ENCODE results near the gene ADARB2. TPM values are rescaled to one million over a fixed set of nuclear protein-coding genes. Genes with fewer than 3 reads are reported as not detected.
"Not testable (repeated sequence)": the region's sequence is repeated elsewhere in the genome, so short reads cannot be mapped to it uniquely, and the experiment has no call there.

ADARB2 gene
- total RNA-seq, 1 donor from 2014 or later: under 0.01 TPM

GRCh38 chr10:1539216-1539615 is 198.1 kb downstream of the ADARB2 start:
- Histone ChIP-seq H3K9ac (ENCODE audit: low read depth in 1 of 3, low read length in 3 of 3) (no peak overlapping the region), H3K9me3 (ENCODE audit: control insufficient read depth in 3 of 3, low read length in 3 of 3) (peaks cover 0 to 2% (median 0%) of the 10 kb centered on the region in 3 donors), H3K4me1 (ENCODE audit: control insufficient read depth in 3 of 3, insufficient read depth in 3 of 3, low read length in 3 of 3) (no peaks in the 10 kb centered on the region), H3K27ac (ENCODE audit: low read depth, low read length) (no peak overlapping the region), H3K36me3 (ENCODE audit: control insufficient read depth in 3 of 3, insufficient read depth in 3 of 3, low read length in 3 of 3) (no peaks in the 10 kb centered on the region), H3K4me3 (ENCODE audit: low read length in 3 of 3) (no peak overlapping the region), H3K27me3 (ENCODE audit: control insufficient read depth in 3 of 3, insufficient read depth in 3 of 3, low read length in 3 of 3) (no peaks in the 10 kb centered on the region)

- H3K4me3 ChIP-seq (ENCODE audit: low read length in 3 of 3): no peak overlapping the region
- H3K9me3 ChIP-seq (ENCODE audit: control insufficient read depth in 3 of 3, low read length in 3 of 3): no peaks in the 10 kb centered on the region
- no peak overlapping the region for H3K9ac ChIP-seq (ENCODE audit: low read depth in 1 of 3, low read length in 3 of 3)
- no peaks in the 10 kb centered on the region for H3K36me3 ChIP-seq (ENCODE audit: control insufficient read depth in 3 of 3, insufficient read depth in 3 of 3, low read length in 3 of 3)
- H3K27me3 ChIP-seq (ENCODE audit: control insufficient read depth in 3 of 3, insufficient read depth in 3 of 3, low read length in 3 of 3): no peaks in the 10 kb centered on the region
- no peaks in the 10 kb centered on the region for H3K4me1 ChIP-seq (ENCODE audit: control insufficient read depth in 3 of 3, insufficient read depth in 3 of 3, low read length in 3 of 3)
- H3K27ac ChIP-seq (ENCODE audit: low read depth, low read length): no peak overlapping the region
Observed at GRCh38 chr10:1538531-1539061, 198.7 kb downstream of the ADARB2 start.

GRCh38 chr10:1538121-1538520 is 199.2 kb downstream of the ADARB2 start:
- Histone ChIP-seq H3K27me3 (ENCODE audit: control insufficient read depth in 3 of 3, insufficient read depth in 3 of 3, low read length in 3 of 3) (no peaks in the 10 kb centered on the region), H3K36me3 (ENCODE audit: control insufficient read depth in 3 of 3, insufficient read depth in 3 of 3, low read length in 3 of 3) (no peaks in the 10 kb centered on the region), H3K4me3 (ENCODE audit: low read length in 3 of 3) (no peak overlapping the region), H3K27ac (ENCODE audit: low read depth, low read length) (no peak overlapping the region), H3K4me1 (ENCODE audit: control insufficient read depth in 3 of 3, insufficient read depth in 3 of 3, low read length in 3 of 3) (no peaks in the 10 kb centered on the region), H3K9me3 (ENCODE audit: control insufficient read depth in 3 of 3, low read length in 3 of 3) (no peaks in the 10 kb centered on the region), H3K9ac (ENCODE audit: low read depth in 1 of 3, low read length in 3 of 3) (no peak overlapping the region)

GRCh38 chr10:1537449-1537848 is 199.9 kb downstream of the ADARB2 start:
- H3K4me1 ChIP-seq (ENCODE audit: control insufficient read depth in 3 of 3, insufficient read depth in 3 of 3, low read length in 3 of 3); H3K9me3 ChIP-seq (ENCODE audit: control insufficient read depth in 3 of 3, low read length in 3 of 3); H3K4me3 ChIP-seq (ENCODE audit: low read length in 3 of 3); H3K36me3 ChIP-seq (ENCODE audit: control insufficient read depth in 3 of 3, insufficient read depth in 3 of 3, low read length in 3 of 3); H3K27ac ChIP-seq (ENCODE audit: low read depth, low read length); H3K9ac ChIP-seq (ENCODE audit: low read depth in 1 of 3, low read length in 3 of 3); H3K27me3 ChIP-seq (ENCODE audit: control insufficient read depth in 3 of 3, insufficient read depth in 3 of 3, low read length in 3 of 3): not testable (repeated sequence)

- no peak overlapping the region for H3K9ac ChIP-seq (ENCODE audit: low read depth in 1 of 3, low read length in 3 of 3)
- no peak overlapping the region for H3K27ac ChIP-seq (ENCODE audit: low read depth, low read length)
- H3K36me3 ChIP-seq (ENCODE audit: control insufficient read depth in 3 of 3, insufficient read depth in 3 of 3, low read length in 3 of 3): no peaks in the 10 kb centered on the region
- H3K4me3 ChIP-seq (ENCODE audit: low read length in 3 of 3): no peak overlapping the region
- peaks cover 0 to 7% (median 0%) of the 10 kb centered on the region in 3 donors for H3K27me3 ChIP-seq (ENCODE audit: control insufficient read depth in 3 of 3, insufficient read depth in 3 of 3, low read length in 3 of 3)
- H3K9me3 ChIP-seq (ENCODE audit: control insufficient read depth in 3 of 3, low read length in 3 of 3): no peaks in the 10 kb centered on the region
- H3K4me1 ChIP-seq (ENCODE audit: control insufficient read depth in 3 of 3, insufficient read depth in 3 of 3, low read length in 3 of 3): no peaks in the 10 kb centered on the region
Observed at GRCh38 chr10:1536341-1536740, 201.0 kb downstream of the ADARB2 start.

- no peak overlapping the region for H3K9ac ChIP-seq (ENCODE audit: low read depth in 1 of 3, low read length in 3 of 3)
- H3K9me3 ChIP-seq (ENCODE audit: control insufficient read depth in 3 of 3, low read length in 3 of 3): no peaks in the 10 kb centered on the region
- no peaks in the 10 kb centered on the region for H3K36me3 ChIP-seq (ENCODE audit: control insufficient read depth in 3 of 3, insufficient read depth in 3 of 3, low read length in 3 of 3)
- H3K27me3 ChIP-seq (ENCODE audit: control insufficient read depth in 3 of 3, insufficient read depth in 3 of 3, low read length in 3 of 3): peaks cover 0 to 12% (median 0%) of the 10 kb centered on the region in 3 donors
- H3K27ac ChIP-seq (ENCODE audit: low read depth, low read length): no peak overlapping the region
- H3K4me1 ChIP-seq (ENCODE audit: control insufficient read depth in 3 of 3, insufficient read depth in 3 of 3, low read length in 3 of 3): no peaks in the 10 kb centered on the region
- no peak overlapping the region for H3K4me3 ChIP-seq (ENCODE audit: low read length in 3 of 3)
Observed at GRCh38 chr10:1535301-1535965, 201.9 kb downstream of the ADARB2 start.

- peaks cover 0 to 16% (median 0%) of the 10 kb centered on the region in 3 donors for H3K27me3 ChIP-seq (ENCODE audit: control insufficient read depth in 3 of 3, insufficient read depth in 3 of 3, low read length in 3 of 3)
- no peaks in the 10 kb centered on the region for H3K4me1 ChIP-seq (ENCODE audit: control insufficient read depth in 3 of 3, insufficient read depth in 3 of 3, low read length in 3 of 3)
- no peak overlapping the region for H3K4me3 ChIP-seq (ENCODE audit: low read length in 3 of 3)
- no peaks in the 10 kb centered on the region for H3K36me3 ChIP-seq (ENCODE audit: control insufficient read depth in 3 of 3, insufficient read depth in 3 of 3, low read length in 3 of 3)
- H3K9ac ChIP-seq (ENCODE audit: low read depth in 1 of 3, low read length in 3 of 3): no peak overlapping the region
- H3K9me3 ChIP-seq (ENCODE audit: control insufficient read depth in 3 of 3, low read length in 3 of 3): no peaks in the 10 kb centered on the region
- H3K27ac ChIP-seq (ENCODE audit: low read depth, low read length): no peak overlapping the region
Observed at GRCh38 chr10:1534820-1535219, 202.5 kb downstream of the ADARB2 start.

GRCh38 chr10:1532636-1533035 is 204.7 kb downstream of the ADARB2 start:
- Histone ChIP-seq H3K27ac (ENCODE audit: low read depth, low read length) (no peak overlapping the region), H3K4me3 (ENCODE audit: low read length in 3 of 3) (no peak overlapping the region), H3K27me3 (ENCODE audit: control insufficient read depth in 3 of 3, insufficient read depth in 3 of 3, low read length in 3 of 3) (peaks cover 0 to 21% (median 7%) of the 10 kb centered on the region in 3 donors)

GRCh38 chr10:1531883-1532597 is 205.3 kb downstream of the ADARB2 start:
- Histone ChIP-seq H3K9ac (ENCODE audit: low read depth in 1 of 3, low read length in 3 of 3) (no peak overlapping the region), H3K36me3 (ENCODE audit: control insufficient read depth in 3 of 3, insufficient read depth in 3 of 3, low read length in 3 of 3) (no peaks in the 10 kb centered on the region), H3K27ac (ENCODE audit: low read depth, low read length) (no peak overlapping the region), H3K9me3 (ENCODE audit: control insufficient read depth in 3 of 3, low read length in 3 of 3) (no peaks in the 10 kb centered on the region), H3K4me1 (ENCODE audit: control insufficient read depth in 3 of 3, insufficient read depth in 3 of 3, low read length in 3 of 3) (no peaks in the 10 kb centered on the region), H3K4me3 (ENCODE audit: low read length in 3 of 3) (no peak overlapping the region), H3K27me3 (ENCODE audit: control insufficient read depth in 3 of 3, insufficient read depth in 3 of 3, low read length in 3 of 3) (peaks cover 0 to 23% (median 7%) of the 10 kb centered on the region in 3 donors)

More at GRCh38 chr10:1532636-1533035, 204.7 kb downstream of the ADARB2 start:
- H3K4me1 ChIP-seq (ENCODE audit: control insufficient read depth in 3 of 3, insufficient read depth in 3 of 3, low read length in 3 of 3): no peaks in the 10 kb centered on the region
- H3K9me3 ChIP-seq (ENCODE audit: control insufficient read depth in 3 of 3, low read length in 3 of 3): no peaks in the 10 kb centered on the region
- H3K9ac ChIP-seq (ENCODE audit: low read depth in 1 of 3, low read length in 3 of 3): no peak overlapping the region
- no peaks in the 10 kb centered on the region for H3K36me3 ChIP-seq (ENCODE audit: control insufficient read depth in 3 of 3, insufficient read depth in 3 of 3, low read length in 3 of 3)

GRCh38 chr10:1530871-1531517 is 206.3 kb downstream of the ADARB2 start:
- Histone ChIP-seq H3K9me3 (ENCODE audit: control insufficient read depth in 3 of 3, low read length in 3 of 3) (no peaks in the 10 kb centered on the region), H3K4me1 (ENCODE audit: control insufficient read depth in 3 of 3, insufficient read depth in 3 of 3, low read length in 3 of 3) (no peaks in the 10 kb centered on the region), H3K27ac (ENCODE audit: low read depth, low read length) (no peak overlapping the region), H3K9ac (ENCODE audit: low read depth in 1 of 3, low read length in 3 of 3) (no peak overlapping the region), H3K4me3 (ENCODE audit: low read length in 3 of 3) (no peak overlapping the region), H3K27me3 (ENCODE audit: control insufficient read depth in 3 of 3, insufficient read depth in 3 of 3, low read length in 3 of 3) (peaks cover 0 to 30% (median 9%) of the 10 kb centered on the region in 3 donors), H3K36me3 (ENCODE audit: control insufficient read depth in 3 of 3, insufficient read depth in 3 of 3, low read length in 3 of 3) (no peaks in the 10 kb centered on the region)

All from skeletal muscle tissue (tissue), 4 donors.